HepG2 (cell line): Measurements from ENCODE around the gene BANP. TPM values are rescaled to one million over a fixed set of nuclear protein-coding genes. Genes with fewer than 3 reads are reported as not detected.

Source experiments
- BCL6 ChIP-seq: IDR thresholded peaks from 2 replicates; pipeline ENCODE4 v1.6.1; 2016; ENCODE audit warnings: missing genetic modification reagents, missing compliant biosample characterization
- CBX1 ChIP-seq: IDR thresholded peaks from one replicate; pipeline ENCODE4 v1.6.1; 2016; ENCODE audit warnings: antibody characterized with exemption, low read depth
- CC2D1A ChIP-seq: sonication (generic); formaldehyde crosslinking; IDR thresholded peaks from 2 replicates; pipeline ENCODE4 v1.8.1; 2023; ENCODE audit warnings: mild to moderate bottlenecking, missing genetic modification reagents
- CENPT ChIP-seq: sonication (generic); formaldehyde crosslinking; IDR thresholded peaks from 2 replicates; pipeline ENCODE4 v1.8.0; 2022; ENCODE audit warnings: low read depth, mild to moderate bottlenecking, moderate library complexity, missing genetic modification reagents
- FOXM1 ChIP-seq: sonication (generic); formaldehyde crosslinking; IDR thresholded peaks from 2 replicates; pipeline ENCODE4 v1.5.0; 2020; ENCODE audit warnings: missing genetic modification reagents
- GFI1 ChIP-seq: sonication (generic); formaldehyde crosslinking; IDR thresholded peaks from 2 replicates; pipeline ENCODE4 v1.5.0; 2020; ENCODE audit warnings: missing genetic modification reagents, mild to moderate bottlenecking, borderline replicate concordance
- HNF4G ChIP-seq, 2 experiments: sonication (generic) in 1 of 2; formaldehyde crosslinking in 1 of 2; IDR thresholded peaks; 2 replicates each; pipeline versions ENCODE4 v1.4.0 to v1.6.1; 2011 to 2020; ENCODE audit warnings: borderline replicate concordance in 2 of 2, low read depth in 2 of 2, mild to moderate bottlenecking in 2 of 2, low read length in 1 of 2, missing genetic modification reagents in 1 of 2, moderate library complexity in 1 of 2
- MIER2 ChIP-seq: IDR thresholded peaks from 2 replicates; pipeline ENCODE4 v1.6.1; 2016; ENCODE audit warnings: missing biosample characterization, missing genetic modification reagents
- POLR2AphosphoS5 ChIP-seq: IDR thresholded peaks from 2 replicates; pipeline ENCODE4 v1.6.1; 2012; ENCODE audit warnings: low read depth, low read length
- PRMT3 ChIP-seq: sonication (generic); formaldehyde crosslinking; IDR thresholded peaks from 2 replicates; pipeline ENCODE4 v1.8.1; 2022; ENCODE audit warnings: low read depth, mild to moderate bottlenecking, moderate library complexity, missing genetic modification reagents, borderline replicate concordance
- RXRA ChIP-seq: sonication (generic); formaldehyde crosslinking; IDR thresholded peaks from 2 replicates; pipeline ENCODE4 v1.5.1; 2020; ENCODE audit warnings: missing genetic modification reagents
- SALL1 ChIP-seq: sonication (generic); formaldehyde crosslinking; IDR thresholded peaks from 2 replicates; pipeline ENCODE4 v1.8.0; 2022; ENCODE audit warnings: mild to moderate bottlenecking, missing genetic modification reagents
- SUZ12 ChIP-seq: fragments of 150-350 bp; IDR thresholded peaks from 2 replicates; pipeline ENCODE4 v1.6.1; 2014; ENCODE audit warnings: low read depth, low read length
- ZBTB20 ChIP-seq: sonication (generic); formaldehyde crosslinking; IDR thresholded peaks from 2 replicates; pipeline ENCODE4 v1.8.1; 2023; ENCODE audit warnings: missing genetic modification reagents, low read depth, mild to moderate bottlenecking, borderline replicate concordance
- ZC3H13 ChIP-seq: sonication (generic); formaldehyde crosslinking; IDR thresholded peaks from 2 replicates; pipeline ENCODE4 v1.8.1; 2023; ENCODE audit warnings: mild to moderate bottlenecking, missing genetic modification reagents, moderate library complexity
- ZNF142 ChIP-seq: sonication (generic); formaldehyde crosslinking; IDR thresholded peaks from 2 replicates; pipeline ENCODE4 v1.4.0; 2020; ENCODE audit warnings: missing genetic modification reagents
- ZNF256 ChIP-seq: sonication (generic); formaldehyde crosslinking; conservative IDR thresholded peaks from 2 replicates; pipeline ENCODE4 v1.4.0; 2020; ENCODE audit warnings: missing genetic modification reagents
- ZNF281 ChIP-seq: sonication (generic); formaldehyde crosslinking; IDR thresholded peaks from 2 replicates; pipeline ENCODE4 v1.4.0; 2020; ENCODE audit warnings: missing genetic modification reagents, borderline replicate concordance
- ZNF30 ChIP-seq: sonication (generic); formaldehyde crosslinking; IDR thresholded peaks from 2 replicates; pipeline ENCODE4 v1.5.0; 2020; ENCODE audit warnings: mild to moderate bottlenecking, missing genetic modification reagents
- ZNF572 ChIP-seq: sonication (generic); formaldehyde crosslinking; IDR thresholded peaks from 2 replicates; pipeline ENCODE4 v1.5.1; 2020; ENCODE audit warnings: mild to moderate bottlenecking, missing genetic modification reagents
- ZNF780A ChIP-seq: sonication (generic); formaldehyde crosslinking; IDR thresholded peaks from 2 replicates; pipeline ENCODE4 v1.8.0; 2022; ENCODE audit warnings: mild to moderate bottlenecking, missing genetic modification reagents, moderate library complexity
- polyA plus RNA-seq, 8 experiments: library from polyadenylated mRNA; depleted of rRNA in 3 of 8; stranded (reverse) in 7 of 8; unstranded in 1 of 8; fragments of >200 nt; fragmentation: Illumina TruSeq in 4 of 8; extraction: Trizol in 4 of 8; gene quantifications; 2 replicates each; pipeline versions ENCODE4 v1.2.1 to v1.2.3, GENCODE V29; 2011 to 2016; ENCODE audit warnings: low read depth in 4 of 8, missing spikeins in 1 of 8, mixed read lengths in 1 of 8; ENCODE audit not compliant: insufficient read depth in 1 of 8
- total RNA-seq, 5 experiments: library from RNA; depleted of rRNA; stranded (reverse); fragments of >200 nt; fragmentation: Illumina TruSeq; extraction: Trizol; gene quantifications; 2 replicates each; pipeline ENCODE4 v1.2.3, GENCODE V29; 2016; ENCODE audit warnings: low read depth in 1 of 5

The BANP gene
- total and polyA plus RNA-seq, 2 of the 13 experiments (the other 11 are each of a cell fraction or from before 2014, with no cell fraction given), result 20.2 to 23.8 TPM

- TF ChIP-seq ZNF142 (CRISPR knock-in tag) (0 out of 2 replicates have a peak, but pooled peaks have one; percentile 23), CBX1 (no peak), CENPT (CRISPR knock-in tag) (no peak), BCL6 (CRISPR knock-in tag) (no peak), ZBTB20 (CRISPR knock-in tag) (0 out of 2 replicates have a peak, but pooled peaks have one; percentile 7), ZC3H13 (CRISPR knock-in tag) (peak; percentile 41; the same call in 1 of the 2 replicates), RXRA (peak; percentile 28; the same call in 1 of the 2 replicates), ZNF572 (0 out of 2 replicates have a peak, but pooled peaks have one; percentile 29), ZNF281 (CRISPR knock-in tag) (no peak), MIER2 (CRISPR knock-in tag) (no peak), FOXM1 (0 out of 2 replicates have a peak, but pooled peaks have one; percentile 15), POLR2AphosphoS5 (peak; percentile 48), CC2D1A (CRISPR knock-in tag) (no peak), GFI1 (CRISPR knock-in tag) (no peak), SUZ12 (no peak), PRMT3 (CRISPR knock-in tag) (peak; percentile 85), ZNF256 (CRISPR knock-in tag) (peak; percentile 32; the same call in 1 of the 2 replicates), HNF4G (IDR thresholded peaks at IDR 0.05; ENCODE audit: borderline replicate concordance, low read depth, low read length) (peak; percentile 21; the same call in 1 of the 2 replicates), HNF4G (CRISPR knock-in tag; IDR thresholded peaks at IDR 0.05; ENCODE audit: borderline replicate concordance, low read depth) (no peak), ZNF30 (CRISPR knock-in tag) (no peak), ZNF780A (CRISPR knock-in tag) (no peak), SALL1 (CRISPR knock-in tag) (peak; percentile 36)
Observed at GRCh38 chr16:87951552-87952538, 611 bp downstream of the BANP start (continued).
